HG03175 (cell line): Measurements from ENCODE around the gene ERMARD.

ENCODE experiments used
- ATAC-seq: cut with Tn5 transposase; IDR thresholded peaks from one replicate; pipeline ENCODE4 v1.9.1; 2021; ENCODE audit warnings: mild to moderate bottlenecking, moderate library complexity; ENCODE audit not compliant: unreplicated experiment

The ERMARD gene

GRCh38 chr6:169782966-169783365 lies 31.5 kb downstream of the ERMARD start:
- ATAC-seq: no peak

DNA sequence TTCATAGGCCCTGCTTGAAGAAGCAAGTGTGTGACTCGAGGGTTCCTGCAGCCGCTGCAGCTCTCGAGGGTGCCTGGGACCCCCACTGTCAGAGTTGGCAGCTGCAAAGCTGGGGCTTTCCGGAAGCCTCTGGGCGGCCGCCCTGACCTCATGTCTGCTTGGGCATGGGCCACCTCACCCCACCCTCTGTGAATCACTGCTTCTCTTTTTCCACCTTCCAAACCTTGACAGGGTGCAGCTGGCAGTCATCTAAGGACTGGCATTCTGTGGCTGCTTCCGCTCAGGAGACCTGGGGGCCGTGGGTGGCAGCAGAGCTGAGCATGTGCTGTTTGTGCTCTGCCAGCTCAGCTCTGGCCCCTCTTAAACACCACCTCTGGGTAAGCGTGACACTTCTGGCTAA lies 32.0 kb downstream of the ERMARD start:
- ATAC-seq: no peak

GRCh38 chr6:169783971-169784820 lies 32.8 kb downstream of the ERMARD start:
- ATAC-seq: no peak

GRCh38 chr6:169784821-169785340 lies 33.5 kb downstream of the ERMARD start:
- ATAC-seq: no peak

DNA sequence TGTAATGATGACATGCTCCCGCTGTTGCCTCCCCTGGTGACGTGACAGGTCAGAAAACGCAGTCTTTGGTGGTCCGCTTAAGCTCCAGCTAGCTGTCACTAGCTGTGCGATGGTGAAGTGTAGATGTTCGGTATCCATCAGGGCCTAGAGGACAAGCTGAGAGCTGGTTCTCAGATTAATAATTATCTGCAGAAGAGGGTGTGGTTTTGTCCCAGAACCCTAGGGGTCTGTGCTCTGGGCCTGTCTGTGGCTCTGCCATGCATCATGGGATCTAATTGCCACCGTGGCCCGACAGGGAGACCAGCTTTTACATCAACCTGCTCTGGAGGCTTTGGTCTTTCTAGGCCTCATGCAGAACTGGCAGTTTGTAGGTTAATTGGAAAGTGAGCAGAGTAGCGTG lies 34.1 kb downstream of the ERMARD start:
- ATAC-seq: no peak

DNA sequence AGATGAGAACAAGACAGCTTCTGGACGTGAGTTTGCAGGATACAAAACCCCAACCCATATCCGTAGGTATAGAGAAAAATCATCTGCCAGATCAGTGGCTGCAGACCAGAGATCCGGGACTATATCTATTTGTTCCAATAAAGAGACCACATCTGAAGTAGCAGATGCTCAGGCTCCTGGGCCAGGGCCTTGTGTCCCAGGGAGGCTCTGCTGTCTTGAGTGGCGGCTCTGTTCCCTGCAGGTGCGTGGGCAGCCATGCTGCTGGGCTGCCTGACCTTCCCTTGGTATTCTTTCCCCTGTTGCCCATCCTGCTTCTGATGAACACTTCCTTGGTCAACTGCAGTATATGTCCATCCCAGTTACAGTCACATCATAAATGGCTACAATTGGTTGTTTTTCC lies 34.9 kb downstream of the ERMARD start:
- ATAC-seq: no peak

GRCh38 chr6:169787797-169788196 lies 36.4 kb downstream of the ERMARD start:
- ATAC-seq: no peak

DNA sequence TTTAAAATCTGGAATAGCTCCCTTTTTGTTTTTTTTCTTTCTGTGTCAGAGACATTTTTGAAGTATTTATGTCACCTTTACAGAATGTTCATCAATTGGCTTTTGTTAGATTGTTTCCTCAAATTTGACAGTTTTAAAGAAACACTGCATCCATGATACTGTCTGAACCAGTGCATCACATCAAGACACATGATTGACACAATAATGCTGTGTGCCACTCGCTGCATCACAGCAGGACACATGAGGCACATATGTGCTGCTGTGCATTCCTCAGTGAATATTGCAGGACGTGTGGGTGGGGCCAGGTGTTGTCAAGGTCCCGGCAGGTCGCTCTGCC lies 37.4 kb downstream of the ERMARD start:
- ATAC-seq: no peak

DNA sequence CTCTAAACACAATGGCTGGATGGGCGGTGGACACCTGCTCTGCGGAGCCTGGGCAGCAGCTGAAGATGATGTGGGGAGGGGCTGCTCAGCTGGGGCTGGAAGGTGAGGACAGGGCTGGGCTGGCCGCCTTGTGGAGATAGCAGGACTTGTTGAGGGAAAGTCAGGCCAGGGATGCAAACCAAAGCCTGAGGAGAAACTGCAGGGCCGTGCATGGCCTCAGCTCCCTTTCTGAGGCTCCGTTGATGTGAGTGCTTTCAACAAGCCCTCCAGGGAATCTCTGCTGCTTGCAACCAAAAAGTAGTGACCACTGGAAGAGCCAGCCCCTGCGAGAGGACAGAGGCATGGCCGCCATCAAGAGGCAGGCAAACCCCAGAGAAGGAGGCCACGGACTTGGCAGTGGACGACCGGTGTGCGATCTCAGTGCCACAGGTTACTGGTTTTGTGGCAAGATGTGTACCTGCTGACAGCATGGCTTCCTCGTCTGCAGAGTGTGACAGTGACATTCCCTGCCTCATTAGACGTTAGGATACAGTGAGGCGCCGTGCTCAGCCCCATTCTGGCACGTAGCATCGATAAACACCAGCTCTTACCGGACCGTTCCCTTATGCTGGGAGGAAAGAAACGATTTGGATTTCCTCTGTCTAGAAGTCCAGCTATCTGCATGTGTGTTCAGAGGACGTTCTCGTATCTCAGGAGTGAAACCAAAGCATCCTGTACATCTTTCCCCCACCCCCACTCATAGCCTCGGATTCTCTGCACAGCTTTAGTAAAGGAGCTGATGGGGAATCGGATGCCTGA lies 37.9 kb downstream of the ERMARD start:
- no peak for ATAC-seq

- ATAC-seq: peak; percentile 97
Observed at GRCh38 chr6:169789944-169790927, 38.8 kb downstream of the ERMARD start.

DNA sequence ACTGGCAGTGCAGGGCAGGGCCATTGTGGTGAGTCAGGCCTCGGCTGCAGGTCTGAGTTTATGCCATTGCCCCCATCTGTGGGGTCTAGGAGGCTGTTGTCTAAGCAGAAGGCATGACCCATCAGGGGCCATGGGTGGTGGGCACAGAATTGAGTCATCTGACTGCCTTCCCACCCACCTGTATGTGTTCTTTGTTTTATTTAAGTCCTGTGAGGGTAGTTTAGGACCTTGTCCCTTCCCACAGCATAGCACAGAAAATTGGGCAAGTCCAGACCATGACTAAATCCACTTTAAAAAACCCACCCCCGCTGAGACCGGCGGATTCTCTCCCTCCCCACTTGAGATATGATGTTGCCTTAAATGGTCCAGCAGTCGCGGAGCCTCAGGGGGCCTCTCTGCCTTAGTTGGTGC lies 40.3 kb downstream of the ERMARD start:
- ATAC-seq: no peak

DNA sequence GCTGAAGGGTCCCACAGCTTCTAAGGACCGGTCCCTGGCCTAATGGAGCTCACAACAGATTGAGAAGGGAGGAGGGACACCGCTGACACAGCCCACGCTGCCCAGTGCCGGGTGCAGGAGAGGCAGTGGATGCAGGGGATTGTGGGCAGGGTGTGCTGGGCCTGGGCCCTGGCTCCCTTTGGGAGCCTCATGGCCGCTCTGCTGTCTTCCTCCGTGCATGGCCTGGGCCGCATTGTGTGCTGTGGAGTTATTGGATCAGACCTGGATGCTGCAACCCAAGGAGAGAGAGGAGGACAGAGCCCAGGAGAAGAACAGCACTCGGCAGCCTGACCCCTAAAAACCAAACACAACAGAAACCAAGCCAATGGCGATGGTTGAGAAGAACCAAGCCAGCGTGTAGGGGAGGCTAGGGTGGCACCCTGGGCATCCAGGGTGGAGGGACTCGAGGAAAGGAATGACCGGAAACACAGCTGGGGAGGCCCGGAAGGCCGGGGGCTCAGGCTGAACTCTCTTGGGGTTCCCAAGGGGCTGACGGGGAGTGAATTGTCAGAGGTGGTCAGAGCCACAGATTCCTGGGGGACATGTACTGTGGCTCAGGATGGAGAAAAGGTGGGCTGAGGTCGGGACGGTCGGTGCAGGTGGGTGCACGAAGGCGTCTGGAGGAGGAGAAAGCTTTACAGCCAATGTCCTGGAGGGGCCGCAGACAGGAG lies 41.0 kb downstream of the ERMARD start:
- no peak for ATAC-seq

DNA sequence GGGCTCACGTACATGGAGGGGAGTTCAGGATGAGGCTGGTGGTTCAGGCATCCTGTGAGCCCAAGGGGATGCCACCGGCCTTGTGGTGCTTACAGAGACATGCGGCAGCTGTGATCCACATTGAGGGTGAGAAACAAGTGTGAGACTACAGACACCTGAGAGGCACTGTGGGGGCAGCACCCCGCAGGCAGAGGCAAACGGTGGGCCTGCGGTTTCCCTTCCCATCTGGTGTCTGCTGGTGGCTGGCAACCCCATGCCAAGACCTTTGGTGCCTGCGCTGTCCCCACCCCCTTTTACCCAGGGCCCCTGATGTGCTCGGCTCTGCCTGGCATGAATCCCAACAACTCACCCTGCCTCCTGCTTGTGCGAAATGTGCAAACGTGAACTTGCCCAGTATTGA lies 42.0 kb downstream of the ERMARD start:
- no peak for ATAC-seq

DNA sequence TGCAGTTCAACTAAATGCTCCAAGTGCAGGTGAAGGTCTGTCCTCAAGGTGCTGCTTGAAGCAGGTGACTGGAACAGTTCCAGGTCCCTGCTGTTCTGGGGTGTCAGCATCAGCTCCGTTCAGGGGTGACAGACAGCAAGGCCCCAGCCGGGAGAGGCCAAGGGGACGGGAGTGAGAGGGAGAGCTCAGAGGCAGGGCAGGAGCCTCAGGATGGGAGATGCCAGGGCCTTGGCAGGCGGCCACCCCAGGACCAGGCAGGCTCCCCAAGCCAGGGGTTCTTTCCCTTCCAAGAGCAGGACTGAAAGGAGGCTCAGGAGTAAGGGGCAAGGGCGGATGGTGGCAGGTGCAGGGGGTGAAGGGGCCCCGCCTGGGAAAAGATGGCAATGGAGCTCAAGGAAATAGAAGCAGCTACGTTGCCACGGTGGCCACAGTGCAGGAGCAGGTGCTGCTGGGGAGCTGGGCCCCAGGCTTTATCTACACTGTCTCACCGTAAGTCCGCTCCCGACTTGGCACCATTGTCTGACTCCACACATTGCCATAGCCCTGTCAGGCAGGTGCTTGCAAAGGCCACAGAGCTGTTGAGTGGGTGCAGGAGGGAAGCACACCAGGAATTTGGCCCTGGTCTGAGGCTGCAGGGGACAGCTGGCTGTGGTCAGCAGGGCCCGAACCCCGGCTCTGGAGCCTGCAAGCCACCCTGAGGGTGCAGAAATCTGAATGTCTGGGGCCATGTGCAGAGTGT lies 43.1 kb downstream of the ERMARD start:
- no peak for ATAC-seq

GRCh38 chr6:169795196-169795595 lies 43.8 kb downstream of the ERMARD start:
- ATAC-seq: no peak

DNA sequence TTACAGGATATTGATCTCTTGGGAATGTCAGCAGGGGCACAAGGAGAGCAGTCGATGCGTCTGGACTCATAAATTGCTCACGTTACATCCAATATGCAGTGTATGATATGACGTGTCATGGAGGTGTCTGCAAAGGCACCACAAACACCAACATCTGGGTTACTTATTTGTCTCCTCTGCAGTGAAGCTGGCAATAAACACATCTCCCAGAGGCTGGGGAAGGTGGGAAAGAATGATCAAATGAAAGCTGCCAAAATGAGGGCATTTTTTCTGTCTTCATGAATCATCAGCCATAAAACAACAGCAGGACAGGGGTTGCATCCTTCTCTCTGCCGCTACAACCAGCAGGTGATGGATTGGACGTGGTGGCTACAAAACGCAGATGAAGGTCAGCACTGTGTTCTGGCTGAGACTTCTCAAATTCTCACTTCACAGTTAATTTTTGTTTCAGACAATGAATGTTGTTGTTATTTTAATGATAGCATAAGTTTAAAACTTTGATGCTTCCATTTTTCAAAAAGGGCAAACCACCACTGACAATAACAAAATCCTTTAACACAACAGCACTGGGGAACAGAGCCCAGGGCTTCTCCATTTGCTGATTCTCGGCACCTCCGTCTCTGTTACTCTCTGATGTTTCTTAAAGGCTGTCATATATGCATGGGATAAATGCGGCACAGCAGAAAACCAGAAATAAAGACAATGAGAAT lies 47.5 kb downstream of the ERMARD start:
- ATAC-seq: no peak

DNA sequence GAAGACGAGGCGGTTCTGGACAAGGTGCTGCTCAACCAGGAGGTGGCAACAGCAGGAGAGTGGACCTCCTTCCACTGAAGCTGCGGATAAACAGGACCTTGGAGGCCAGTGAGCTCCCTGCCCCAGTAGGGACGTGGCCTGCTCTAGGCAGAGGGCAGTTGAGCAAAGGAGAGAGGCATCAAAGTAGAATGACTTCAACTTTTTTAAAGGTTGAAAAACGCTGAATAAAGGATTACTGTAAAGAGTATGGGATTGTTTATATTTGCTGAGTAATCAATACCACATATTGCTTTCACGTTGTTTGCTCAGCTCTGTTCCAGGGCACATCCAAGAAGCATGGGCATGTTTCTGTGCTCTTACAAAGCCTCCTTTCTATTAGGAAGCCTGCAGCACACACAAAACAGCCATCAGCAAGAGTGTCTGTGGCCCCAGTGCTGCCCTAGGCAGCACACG lies 48.1 kb downstream of the ERMARD start:
- no peak for ATAC-seq

- ATAC-seq: no peak
Observed at GRCh38 chr6:169800116-169800667, 48.8 kb downstream of the ERMARD start.
